Right atrium auricular region (tissue), 2 donors: ENCODE measurements around the gene BICDL1. TPM values are rescaled to one million over a fixed set of nuclear protein-coding genes. Genes with fewer than 3 reads are reported as not detected.

Source experiments
- DNase-seq: peaks from one replicate; pipeline ENCODE4 v3.0.0-alpha.2; 2019; ENCODE audit warnings: low spot score
- H3K27ac ChIP-seq, 2 donors: fragments of 200-600 bp; sonication (generic); 1 replicate in 1 of 2; 2 replicates in 1 of 2; pipeline ENCODE4 v1.5.1; 2016 to 2019
- H3K27me3 ChIP-seq, 2 donors: fragments of 200-600 bp; sonication (generic); one replicate each; pipeline versions ENCODE4 v1.5.1 to v1.6.0; 2017 to 2019
- H3K36me3 ChIP-seq: fragments of 200-600 bp; sonication (generic); one replicate; pipeline ENCODE4 v1.5.1; 2016
- H3K4me1 ChIP-seq, 2 donors: fragments of 200-600 bp; sonication (generic); one replicate each; pipeline versions ENCODE4 v1.5.1 to v1.6.0; 2017 to 2019
- H3K4me3 ChIP-seq, 2 donors: fragments of 200-600 bp; sonication (generic); 1 replicate in 1 of 2; 2 replicates in 1 of 2; pipeline ENCODE4 v1.5.1; 2017 to 2019; ENCODE audit warnings: mild to moderate bottlenecking in 1 of 2, moderate library complexity in 1 of 2
- H3K9me3 ChIP-seq, 2 donors: fragments of 200-600 bp; sonication (generic); one replicate each; pipeline ENCODE4 v1.5.1; 2019
- CTCF ChIP-seq, 2 donors: fragments of 200-600 bp; sonication (generic); IDR thresholded peaks; one replicate each; pipeline ENCODE4 v1.5.1; 2019; ENCODE audit warnings: antibody characterized with exemption in 2 of 2
- total RNA-seq, 2 donors: library from RNA; depleted of rRNA; stranded (reverse); fragments of >200 nt; gene quantifications; one replicate each; pipeline ENCODE4 v1.1.0, GENCODE V29; 2016

The BICDL1 gene
- 10 to 100 TPM in 1 of 2 donors, 1 to 10 TPM in 1; 9.8 to 47.2 TPM for total RNA-seq

GRCh38 chr12:119988472-119989360 lies at the start of gene BICDL1:
BICDL1 (plus strand) TSS chr12:119989236; CDS start chr12:119989869, 633 bp downstream.
- Histone ChIP-seq H3K36me3 (no peaks in the 10 kb centered on the region), H3K9me3 (no peaks in the 10 kb centered on the region), H3K27me3 (peaks cover 0 to 2% of the 10 kb centered on the region in 2 donors), H3K4me3 (peak within 1 kb of the TSS; percentile 41 to 62), H3K4me1 (peaks cover 0 to 14% of the 10 kb centered on the region in 2 donors), H3K27ac (no peak within 1 kb of the TSS)
- no peak for DNase-seq
- no peak for TF ChIP-seq CTCF (IDR thresholded peaks at IDR 0.05)

- no peaks in the 10 kb centered on the region for H3K27me3 ChIP-seq
- no peak overlapping the region for H3K27ac ChIP-seq
- no peak for TF ChIP-seq CTCF (IDR thresholded peaks at IDR 0.05)
- no peaks in the 10 kb centered on the region for H3K4me1 ChIP-seq
- no peak for DNase-seq
- no peak overlapping the region for H3K4me3 ChIP-seq
- H3K9me3 ChIP-seq: no peaks in the 10 kb centered on the region
- no peaks in the 10 kb centered on the region for H3K36me3 ChIP-seq
Measured at GRCh38 chr12:119940897-119941296, 48.1 kb upstream of the BICDL1 start.

- H3K36me3 ChIP-seq: no peaks in the 10 kb centered on the region
- no peak overlapping the region for H3K27ac ChIP-seq
- H3K4me1 ChIP-seq: no peaks in the 10 kb centered on the region
- H3K4me3 ChIP-seq: no peak overlapping the region
- no peaks in the 10 kb centered on the region for H3K27me3 ChIP-seq
- DNase-seq: no peak
- no peaks in the 10 kb centered on the region for H3K9me3 ChIP-seq
- TF ChIP-seq CTCF (IDR thresholded peaks at IDR 0.05): no peak
Measured at GRCh38 chr12:119942386-119942785, 46.6 kb upstream of the BICDL1 start.

GRCh38 chr12:119946213-119946612 lies 42.8 kb upstream of the BICDL1 start:
- H3K4me1 ChIP-seq: no peaks in the 10 kb centered on the region
- no peak for TF ChIP-seq CTCF (IDR thresholded peaks at IDR 0.05)

GRCh38 chr12:119949145-119949544 lies 39.9 kb upstream of the BICDL1 start:
- no peaks in the 10 kb centered on the region for H3K4me1 ChIP-seq
- no peak for TF ChIP-seq CTCF (IDR thresholded peaks at IDR 0.05)

More at GRCh38 chr12:119946213-119946612, 42.8 kb upstream of the BICDL1 start:
- no peak for DNase-seq
- no peaks in the 10 kb centered on the region for H3K9me3 ChIP-seq
- no peak overlapping the region for H3K27ac ChIP-seq
- no peaks in the 10 kb centered on the region for H3K36me3 ChIP-seq
- H3K27me3 ChIP-seq: no peaks in the 10 kb centered on the region
- no peak overlapping the region for H3K4me3 ChIP-seq

More at GRCh38 chr12:119949145-119949544, 39.9 kb upstream of the BICDL1 start:
- H3K27me3 ChIP-seq: no peaks in the 10 kb centered on the region
- DNase-seq: no peak
- H3K9me3 ChIP-seq: no peaks in the 10 kb centered on the region
- H3K36me3 ChIP-seq: no peaks in the 10 kb centered on the region
- no peak overlapping the region for H3K27ac ChIP-seq
- H3K4me3 ChIP-seq: no peak overlapping the region
